Measurements from ENCODE around the gene PPFIBP2.

PPFIBP2 gene

GRCh38 chr11:7590529-7590928 lies 76.7 kb downstream of the PPFIBP2 start:
- H2BK15ac ChIP-seq (ENCODE audit: low read length): no peak overlapping the region
- H4K91ac ChIP-seq (ENCODE audit: low read depth, low read length, poor library complexity): no peak overlapping the region
- no peak overlapping the region for H2AFZ ChIP-seq (ENCODE audit: low read length)
- H2BK12ac ChIP-seq (ENCODE audit: low read length): no peak overlapping the region
- H3K23ac ChIP-seq (ENCODE audit: low read depth, low read length, poor library complexity): no peak overlapping the region
- DNase-seq (ENCODE audit: low spot score): no peak
- no peak overlapping the region for H3K14ac ChIP-seq (ENCODE audit: low read length)
- no peaks in the 10 kb centered on the region for H3K9me3 ChIP-seq (replicated peaks in 1 of 2; ENCODE audit: control insufficient read depth in 2 of 2, insufficient read depth in 1 of 2, low read depth in 1 of 2, low read length in 2 of 2)
- H3K4ac ChIP-seq (ENCODE audit: low read length): no peak overlapping the region
- H3K36me3 ChIP-seq (replicated peaks in 1 of 2; ENCODE audit: control insufficient read depth in 2 of 2, insufficient read depth in 2 of 2, low read length in 2 of 2): no peaks in the 10 kb centered on the region
- H2BK5ac ChIP-seq (ENCODE audit: low read length): no peak overlapping the region
- H3K18ac ChIP-seq (ENCODE audit: low read length): no peak overlapping the region
- no peak overlapping the region for H2AK5ac ChIP-seq (ENCODE audit: low read depth, low read length)
- no peak overlapping the region for H3K27ac ChIP-seq (replicated peaks; ENCODE audit: low read length)
- no peak overlapping the region for H3K9ac ChIP-seq (ENCODE audit: low read depth, low read length, poor library complexity)
- no peak overlapping the region for H3K4me3 ChIP-seq (ENCODE audit: low read length in 2 of 2)
- H4K8ac ChIP-seq (ENCODE audit: low read depth, low read length): no peak overlapping the region
- H2BK120ac ChIP-seq (ENCODE audit: low read depth, low read length): no peak overlapping the region
- peaks cover 8 to 14% of the 10 kb centered on the region in 2 donors for H3K4me1 ChIP-seq (ENCODE audit: control insufficient read depth in 2 of 2, insufficient read depth in 1 of 2, low read depth in 1 of 2, low read length in 2 of 2)
- no CpG with 5 or more reads among the region's 2 CpGs for WGBS, 2 donors (ENCODE audit: extremely low coverage in 2 of 2, insufficient read length in 2 of 2, insufficient replicate concordance in 1 of 2)
- H3K4me2 ChIP-seq (ENCODE audit: insufficient read depth, low read length, poor library complexity, severe bottlenecking): no peak overlapping the region
- H3K27me3 ChIP-seq (ENCODE audit: control insufficient read depth in 3 of 3, insufficient read depth in 3 of 3, low read depth in 1 of 3, low read length in 3 of 3): no peaks in the 10 kb centered on the region
- H3K79me1 ChIP-seq (ENCODE audit: low read depth, low read length): no peaks in the 10 kb centered on the region

GRCh38 chr11:7591107-7591894 lies 77.5 kb downstream of the PPFIBP2 start:
- H2AFZ ChIP-seq (ENCODE audit: low read length): no peak overlapping the region
- no peaks in the 10 kb centered on the region for H3K36me3 ChIP-seq (replicated peaks in 1 of 2; ENCODE audit: control insufficient read depth in 2 of 2, insufficient read depth in 2 of 2, low read length in 2 of 2)
- H3K18ac ChIP-seq (ENCODE audit: low read length): no peak overlapping the region
- H2BK12ac ChIP-seq (ENCODE audit: low read length): no peak overlapping the region
- no peak overlapping the region for H4K91ac ChIP-seq (ENCODE audit: low read depth, low read length, poor library complexity)
- no CpG with 5 or more reads among the region's 6 CpGs for WGBS, 2 donors (ENCODE audit: extremely low coverage in 2 of 2, insufficient read length in 2 of 2, insufficient replicate concordance in 1 of 2)
- H2AK5ac ChIP-seq (ENCODE audit: low read depth, low read length): no peak overlapping the region
- H2BK15ac ChIP-seq (ENCODE audit: low read length): no peak overlapping the region
- H3K14ac ChIP-seq (ENCODE audit: low read length): no peak overlapping the region
- H3K27me3 ChIP-seq (ENCODE audit: control insufficient read depth in 3 of 3, insufficient read depth in 3 of 3, low read depth in 1 of 3, low read length in 3 of 3): no peaks in the 10 kb centered on the region
- H3K4me2 ChIP-seq (ENCODE audit: insufficient read depth, low read length, poor library complexity, severe bottlenecking): no peak overlapping the region
- DNase-seq (ENCODE audit: low spot score): no peak
- no peak overlapping the region for H2BK5ac ChIP-seq (ENCODE audit: low read length)
- H3K4me3 ChIP-seq (ENCODE audit: low read length in 2 of 2): no peak overlapping the region
- no peak overlapping the region for H3K9ac ChIP-seq (ENCODE audit: low read depth, low read length, poor library complexity)
- no peak overlapping the region for H3K23ac ChIP-seq (ENCODE audit: low read depth, low read length, poor library complexity)
- peaks cover 10 to 14% of the 10 kb centered on the region in 2 donors for H3K4me1 ChIP-seq (ENCODE audit: control insufficient read depth in 2 of 2, insufficient read depth in 1 of 2, low read depth in 1 of 2, low read length in 2 of 2)
- H3K79me1 ChIP-seq (ENCODE audit: low read depth, low read length): no peaks in the 10 kb centered on the region
- no peak overlapping the region for H3K4ac ChIP-seq (ENCODE audit: low read length)
- H2BK120ac ChIP-seq (ENCODE audit: low read depth, low read length): peak overlapping the region; percentile 4
- no peak overlapping the region for H4K8ac ChIP-seq (ENCODE audit: low read depth, low read length)
- no peak overlapping the region for H3K27ac ChIP-seq (replicated peaks; ENCODE audit: low read length)
- H3K9me3 ChIP-seq (replicated peaks in 1 of 2; ENCODE audit: control insufficient read depth in 2 of 2, insufficient read depth in 1 of 2, low read depth in 1 of 2, low read length in 2 of 2): no peaks in the 10 kb centered on the region

GRCh38 chr11:7591987-7592386 lies 78.2 kb downstream of the PPFIBP2 start:
- H3K23ac ChIP-seq (ENCODE audit: low read depth, low read length, poor library complexity): no peak overlapping the region
- no peak overlapping the region for H3K14ac ChIP-seq (ENCODE audit: low read length)
- H3K4me3 ChIP-seq (ENCODE audit: low read length in 2 of 2): no peak overlapping the region
- DNase-seq (ENCODE audit: low spot score): no peak
- no peak overlapping the region for H2AK5ac ChIP-seq (ENCODE audit: low read depth, low read length)
- no peak overlapping the region for H2BK120ac ChIP-seq (ENCODE audit: low read depth, low read length)
- H3K36me3 ChIP-seq (replicated peaks in 1 of 2; ENCODE audit: control insufficient read depth in 2 of 2, insufficient read depth in 2 of 2, low read length in 2 of 2): no peaks in the 10 kb centered on the region
- no peak overlapping the region for H3K4ac ChIP-seq (ENCODE audit: low read length)
- H2BK12ac ChIP-seq (ENCODE audit: low read length): no peak overlapping the region
- H3K27me3 ChIP-seq (ENCODE audit: control insufficient read depth in 3 of 3, insufficient read depth in 3 of 3, low read depth in 1 of 3, low read length in 3 of 3): no peaks in the 10 kb centered on the region
- H4K8ac ChIP-seq (ENCODE audit: low read depth, low read length): no peak overlapping the region
- H3K9me3 ChIP-seq (replicated peaks in 1 of 2; ENCODE audit: control insufficient read depth in 2 of 2, insufficient read depth in 1 of 2, low read depth in 1 of 2, low read length in 2 of 2): no peaks in the 10 kb centered on the region
- no peak overlapping the region for H2AFZ ChIP-seq (ENCODE audit: low read length)
- no peak overlapping the region for H2BK5ac ChIP-seq (ENCODE audit: low read length)
- no peak overlapping the region for H3K4me2 ChIP-seq (ENCODE audit: insufficient read depth, low read length, poor library complexity, severe bottlenecking)
- H3K4me1 ChIP-seq (ENCODE audit: control insufficient read depth in 2 of 2, insufficient read depth in 1 of 2, low read depth in 1 of 2, low read length in 2 of 2): peaks cover 9 to 10% of the 10 kb centered on the region in 2 donors
- H3K9ac ChIP-seq (ENCODE audit: low read depth, low read length, poor library complexity): no peak overlapping the region
- H3K79me1 ChIP-seq (ENCODE audit: low read depth, low read length): no peaks in the 10 kb centered on the region
- H3K18ac ChIP-seq (ENCODE audit: low read length): no peak overlapping the region
- WGBS, 2 donors (ENCODE audit: extremely low coverage in 2 of 2, insufficient read length in 2 of 2, insufficient replicate concordance in 1 of 2): no CpG with 5 or more reads among the region's 1 CpG
- no peak overlapping the region for H2BK15ac ChIP-seq (ENCODE audit: low read length)
- H3K27ac ChIP-seq (replicated peaks; ENCODE audit: low read length): no peak overlapping the region
- H4K91ac ChIP-seq (ENCODE audit: low read depth, low read length, poor library complexity): no peak overlapping the region

- no CpG with 5 or more reads among the region's 3 CpGs for WGBS, 2 donors (ENCODE audit: extremely low coverage in 2 of 2, insufficient read length in 2 of 2, insufficient replicate concordance in 1 of 2)
- H3K9ac ChIP-seq (ENCODE audit: low read depth, low read length, poor library complexity): no peak overlapping the region
- H2BK5ac ChIP-seq (ENCODE audit: low read length): no peak overlapping the region
- H2AFZ ChIP-seq (ENCODE audit: low read length): no peak overlapping the region
- peak overlapping the region; percentile 46 for H2BK12ac ChIP-seq (ENCODE audit: low read length)
- H3K9me3 ChIP-seq (replicated peaks in 1 of 2; ENCODE audit: control insufficient read depth in 2 of 2, insufficient read depth in 1 of 2, low read depth in 1 of 2, low read length in 2 of 2): no peaks in the 10 kb centered on the region
- H3K18ac ChIP-seq (ENCODE audit: low read length): peak overlapping the region; percentile 72
- no peak overlapping the region for H3K4me3 ChIP-seq (ENCODE audit: low read length in 2 of 2)
- no peak overlapping the region for H4K8ac ChIP-seq (ENCODE audit: low read depth, low read length)
- H3K36me3 ChIP-seq (replicated peaks in 1 of 2; ENCODE audit: control insufficient read depth in 2 of 2, insufficient read depth in 2 of 2, low read length in 2 of 2): no peaks in the 10 kb centered on the region
- no peak overlapping the region for H3K14ac ChIP-seq (ENCODE audit: low read length)
- H3K27me3 ChIP-seq (ENCODE audit: control insufficient read depth in 3 of 3, insufficient read depth in 3 of 3, low read depth in 1 of 3, low read length in 3 of 3): no peaks in the 10 kb centered on the region
- no peak overlapping the region for H2BK120ac ChIP-seq (ENCODE audit: low read depth, low read length)
- H3K79me1 ChIP-seq (ENCODE audit: low read depth, low read length): no peaks in the 10 kb centered on the region
- no peak overlapping the region for H3K4ac ChIP-seq (ENCODE audit: low read length)
- peaks cover 5 to 10% of the 10 kb centered on the region in 2 donors for H3K4me1 ChIP-seq (ENCODE audit: control insufficient read depth in 2 of 2, insufficient read depth in 1 of 2, low read depth in 1 of 2, low read length in 2 of 2)
- peak overlapping the region; percentile 78 for H2AK5ac ChIP-seq (ENCODE audit: low read depth, low read length)
- DNase-seq (ENCODE audit: low spot score): no peak
- peak overlapping the region; percentile 52 for H3K23ac ChIP-seq (ENCODE audit: low read depth, low read length, poor library complexity)
- H3K4me2 ChIP-seq (ENCODE audit: insufficient read depth, low read length, poor library complexity, severe bottlenecking): no peak overlapping the region
- H4K91ac ChIP-seq (ENCODE audit: low read depth, low read length, poor library complexity): no peak overlapping the region
- H2BK15ac ChIP-seq (ENCODE audit: low read length): peak overlapping the region; percentile 96
- no peak overlapping the region for H3K27ac ChIP-seq (replicated peaks; ENCODE audit: low read length)
These were observed 78.9 kb downstream of the PPFIBP2 start for GRCh38 chr11:7592711-7593110.

All from neuronal stem cell (in vitro differentiated cells).